ENCODE results near the gene PIGH. TPM values are rescaled to one million over a fixed set of nuclear protein-coding genes. Genes with fewer than 3 reads are reported as not detected.
"Not testable (repeated sequence)": the region's sequence is repeated elsewhere in the genome, so short reads cannot be mapped to it uniquely, and the experiment has no call there.

Gene PIGH, protein sequence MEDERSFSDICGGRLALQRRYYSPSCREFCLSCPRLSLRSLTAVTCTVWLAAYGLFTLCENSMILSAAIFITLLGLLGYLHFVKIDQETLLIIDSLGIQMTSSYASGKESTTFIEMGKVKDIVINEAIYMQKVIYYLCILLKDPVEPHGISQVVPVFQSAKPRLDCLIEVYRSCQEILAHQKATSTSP
- 17.4 and 18.4 TPM in 2 replicates for total RNA-seq (2014; rRNA removed; shearing (Covaris generic))

DNA sequence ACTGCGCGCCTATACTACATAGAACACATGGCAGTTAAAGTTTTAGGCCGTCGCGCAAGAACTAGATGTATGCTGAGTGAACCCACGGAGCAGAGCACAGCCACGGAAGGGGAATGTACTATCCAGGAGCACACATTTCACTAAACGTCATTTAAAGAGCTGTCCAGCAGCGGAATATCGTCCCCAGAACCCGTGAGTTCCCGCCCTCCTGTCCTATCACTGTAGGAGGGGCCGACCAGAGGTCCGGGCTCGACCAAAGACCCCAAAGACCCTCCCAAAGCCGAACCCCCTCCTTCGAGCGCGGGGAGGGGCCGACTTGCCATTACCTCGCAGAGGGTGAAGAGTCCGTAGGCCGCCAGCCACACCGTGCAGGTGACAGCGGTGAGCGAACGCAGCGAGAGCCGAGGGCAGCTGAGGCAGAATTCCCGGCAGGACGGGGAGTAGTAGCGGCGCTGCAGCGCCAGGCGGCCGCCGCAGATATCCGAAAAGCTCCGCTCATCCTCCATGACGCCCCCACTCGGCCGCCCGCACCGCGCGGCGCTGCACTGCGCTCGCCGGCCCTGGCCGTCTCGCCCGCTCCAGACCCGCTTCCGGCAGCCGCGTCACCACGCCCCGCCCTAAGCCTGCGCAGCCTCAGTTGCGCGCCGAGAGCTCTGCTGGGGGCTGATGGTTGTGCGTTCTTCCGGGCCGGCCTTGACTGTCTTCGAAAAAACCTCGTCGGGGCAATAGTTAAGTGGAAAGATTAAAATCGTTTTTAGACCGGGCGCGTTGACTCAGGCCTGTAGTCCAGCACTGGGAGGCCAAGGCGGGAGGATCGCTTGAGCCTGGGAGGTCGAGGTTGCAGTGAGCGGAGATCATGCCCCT, at the start of gene PIGH:
Gene PIGH, minus strand, starts transcription at position 571 of the 864 bp plus-strand sequence. Its CDS starts 65 bp downstream, at position 506.
- peak; percentile 85 to 87 for DNase-seq
- Histone ChIP-seq H3K27me3 (no peaks in the 10 kb centered on the region), H3K9me3 (replicated peaks) (no peaks in the 10 kb centered on the region), H3K4me1 (no peaks in the 10 kb centered on the region; the same call in 1 of the 2 replicates), H3K27ac (peak within 1 kb of the TSS; percentile 13; the same call in 1 of the 2 replicates), H3K4me3 (peak within 1 kb of the TSS; percentile 81), H3K36me3 (no peaks in the 10 kb centered on the region)

DNA sequence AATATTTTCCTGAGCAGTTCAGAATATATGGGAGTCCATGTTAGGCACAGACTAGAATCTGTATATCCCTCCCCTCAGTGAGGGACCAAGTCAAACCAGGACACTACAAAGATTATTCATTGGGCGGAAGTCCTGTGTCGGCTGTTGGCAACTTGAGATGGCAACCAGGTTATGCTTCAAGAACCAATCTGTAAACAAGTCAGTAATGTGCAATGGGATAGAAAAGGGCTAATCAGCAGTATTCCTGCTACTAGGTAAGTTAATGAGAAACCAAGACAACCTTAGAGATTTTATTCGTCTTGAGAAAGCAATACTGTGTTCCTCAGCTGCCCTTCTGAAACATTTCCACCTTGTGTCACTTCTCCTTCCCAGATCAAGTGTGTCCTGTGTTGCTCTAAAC, 46.1 kb upstream of the PIGH start:
- no peaks in the 10 kb centered on the region; the same call in 1 of the 2 replicates for H3K27me3 ChIP-seq
- peaks cover 12% of the 10 kb centered on the region; the same call in 1 of the 2 replicates for H3K36me3 ChIP-seq
- H3K9me3 ChIP-seq (replicated peaks), result no peaks in the 10 kb centered on the region
- H3K4me3 ChIP-seq, result no peak overlapping the region
- H3K4me1 ChIP-seq, result no peaks in the 10 kb centered on the region
- no peak for DNase-seq
- H3K27ac ChIP-seq, result no peak overlapping the region

DNA sequence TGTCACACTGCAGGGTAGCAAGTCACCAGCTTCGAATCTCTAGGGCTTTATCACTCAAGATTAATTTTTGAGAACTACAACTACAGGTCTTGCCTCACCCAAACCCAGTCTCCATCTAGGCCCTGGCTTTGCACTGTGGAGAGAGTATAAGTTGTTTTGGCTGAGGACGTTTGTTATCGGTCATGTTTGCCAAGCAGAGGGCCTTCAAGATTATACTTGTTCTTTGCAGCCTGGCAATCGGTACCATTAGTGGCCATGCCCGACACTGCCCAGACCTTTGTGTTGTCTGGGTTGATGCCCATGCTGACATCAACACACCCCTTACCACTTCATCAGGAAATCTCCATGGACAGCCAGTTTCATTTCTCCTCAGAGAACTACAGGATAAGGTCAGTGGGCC, 45.3 kb upstream of the PIGH start:
- Histone ChIP-seq H3K4me1 (no peaks in the 10 kb centered on the region), H3K9me3 (replicated peaks) (no peaks in the 10 kb centered on the region; the same call in 1 of the 2 replicates), H3K27ac (no peak overlapping the region), H3K36me3 (peaks cover 8% of the 10 kb centered on the region; the same call in 1 of the 2 replicates), H3K4me3 (no peak overlapping the region), H3K27me3 (no peaks in the 10 kb centered on the region; the same call in 1 of the 2 replicates)
- DNase-seq, result no peak

DNA sequence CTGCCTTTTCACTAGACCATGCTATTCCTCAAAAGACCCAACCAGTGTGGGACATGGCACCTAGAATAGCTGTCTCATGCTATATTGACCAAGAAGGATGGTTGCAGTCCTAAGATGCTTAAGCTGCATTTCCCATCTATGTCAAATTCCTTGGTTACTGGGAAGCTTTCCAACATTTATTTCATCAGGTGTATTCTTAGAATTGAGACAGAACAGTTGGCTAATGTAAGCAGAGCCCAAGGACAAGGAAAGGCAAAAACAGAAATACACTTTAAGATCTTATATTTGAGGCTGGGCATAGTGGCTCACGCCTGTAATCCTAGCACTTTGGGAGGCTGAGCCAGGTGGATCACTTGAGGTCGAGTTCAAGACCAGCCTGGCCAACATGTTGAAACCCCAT, 44.4 kb upstream of the PIGH start:
- no peak for DNase-seq
- H3K9me3 ChIP-seq (replicated peaks), result no peaks in the 10 kb centered on the region; the same call in 1 of the 2 replicates
- no peak overlapping the region for H3K4me3 ChIP-seq
- H3K27ac ChIP-seq, result no peak overlapping the region
- no peaks in the 10 kb centered on the region for H3K4me1 ChIP-seq
- H3K27me3 ChIP-seq, result no peaks in the 10 kb centered on the region; the same call in 1 of the 2 replicates
- H3K36me3 ChIP-seq, result peaks cover 3% of the 10 kb centered on the region; the same call in 1 of the 2 replicates

DNA sequence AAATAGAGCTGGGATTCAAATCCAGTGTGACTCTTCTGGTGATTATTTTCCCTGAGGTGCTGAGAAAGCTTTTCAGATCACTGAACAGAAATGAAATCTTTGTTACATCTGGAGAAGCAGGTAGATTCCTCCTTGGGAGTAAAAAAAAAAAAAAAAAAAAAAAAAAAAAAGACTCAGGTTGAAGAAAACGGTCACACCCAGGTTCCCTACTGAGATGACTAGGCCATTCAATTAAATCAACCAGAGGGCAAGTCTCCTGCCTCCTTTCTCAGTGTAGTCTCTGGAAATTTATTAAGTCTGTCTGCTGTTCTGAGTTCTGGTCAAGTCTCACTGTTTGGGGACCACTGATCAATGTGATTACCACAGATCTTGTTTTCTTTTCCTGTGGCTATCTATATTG, 43.6 kb upstream of the PIGH start:
- Histone ChIP-seq H3K27ac (no peak overlapping the region), H3K36me3 (0 out of 2 replicates have a peak, but pooled peaks cover 2% of the 10 kb centered on the region), H3K4me1 (no peaks in the 10 kb centered on the region), H3K4me3 (no peak overlapping the region), H3K9me3 (replicated peaks) (no peaks in the 10 kb centered on the region; the same call in 1 of the 2 replicates), H3K27me3 (no peaks in the 10 kb centered on the region)
- DNase-seq, result no peak

DNA sequence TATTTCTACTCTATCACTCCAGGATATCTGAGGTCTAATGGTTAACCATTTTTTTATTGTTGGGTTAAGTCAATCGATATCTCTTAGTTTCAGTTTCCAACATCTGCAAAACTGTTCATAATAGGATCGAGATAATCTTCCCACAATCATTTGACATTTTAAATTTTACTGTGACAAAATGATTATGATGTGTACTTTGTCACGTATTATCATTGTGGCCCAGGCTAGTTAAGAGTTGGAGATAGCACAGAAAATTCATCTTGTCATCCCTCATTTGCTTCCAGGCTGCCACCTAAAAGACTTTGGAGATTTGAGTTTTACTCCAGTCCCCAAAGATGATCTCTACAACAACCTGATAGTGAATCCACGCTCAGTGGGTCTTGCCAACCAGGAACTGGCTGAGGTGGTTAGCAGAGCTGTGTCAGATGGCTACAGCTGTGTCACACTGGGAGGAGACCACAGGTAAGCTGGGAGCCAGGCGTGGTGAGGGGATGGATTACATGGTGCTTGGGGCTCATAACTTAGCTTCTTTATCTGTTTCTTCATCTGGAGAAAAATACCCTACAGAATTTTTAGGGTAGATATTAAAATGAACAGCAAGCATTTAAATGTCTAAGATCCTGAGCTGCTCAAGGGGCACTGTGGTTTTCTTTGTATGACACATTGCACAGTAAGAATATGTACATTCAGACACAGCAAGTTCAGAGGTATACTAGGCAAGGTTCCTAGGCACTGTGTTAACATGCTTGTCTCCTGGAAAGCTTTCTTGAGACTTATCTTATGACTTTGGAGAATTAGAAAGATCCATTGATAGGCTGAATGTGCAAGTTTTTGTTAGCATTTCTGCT, 42.1 kb upstream of the PIGH start:
- Histone ChIP-seq H3K4me3 (no peak overlapping the region), H3K4me1 (no peaks in the 10 kb centered on the region), H3K27ac (no peak overlapping the region), H3K27me3 (no peaks in the 10 kb centered on the region), H3K36me3 (no peaks in the 10 kb centered on the region), H3K9me3 (replicated peaks) (no peaks in the 10 kb centered on the region; the same call in 1 of the 2 replicates)
- DNase-seq, result no peak

DNA sequence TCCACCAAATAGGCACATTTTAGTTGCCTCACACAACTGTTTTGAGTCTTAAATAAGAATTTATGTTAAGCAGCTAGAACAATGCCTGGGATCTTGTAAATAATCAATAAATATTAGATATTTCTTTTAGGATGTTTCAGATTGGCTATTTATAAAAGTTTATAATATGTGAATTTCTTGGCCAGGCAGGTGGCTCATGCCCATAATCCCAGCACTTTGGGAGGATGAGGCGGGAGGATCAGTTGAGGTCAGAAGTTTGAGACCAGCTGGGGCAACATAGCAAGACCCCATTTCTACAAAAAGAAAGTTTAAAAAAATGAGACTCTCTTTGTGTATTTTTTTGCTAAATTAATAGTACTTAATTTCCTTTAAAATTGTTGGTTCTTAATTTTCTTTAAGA, 41.4 kb upstream of the PIGH start:
- no peaks in the 10 kb centered on the region for H3K36me3 ChIP-seq
- H3K4me1 ChIP-seq, result no peaks in the 10 kb centered on the region
- no peak overlapping the region for H3K4me3 ChIP-seq
- H3K9me3 ChIP-seq (replicated peaks), result no peaks in the 10 kb centered on the region; the same call in 1 of the 2 replicates
- H3K27me3 ChIP-seq, result no peaks in the 10 kb centered on the region
- no peak overlapping the region for H3K27ac ChIP-seq
- no peak for DNase-seq

DNA sequence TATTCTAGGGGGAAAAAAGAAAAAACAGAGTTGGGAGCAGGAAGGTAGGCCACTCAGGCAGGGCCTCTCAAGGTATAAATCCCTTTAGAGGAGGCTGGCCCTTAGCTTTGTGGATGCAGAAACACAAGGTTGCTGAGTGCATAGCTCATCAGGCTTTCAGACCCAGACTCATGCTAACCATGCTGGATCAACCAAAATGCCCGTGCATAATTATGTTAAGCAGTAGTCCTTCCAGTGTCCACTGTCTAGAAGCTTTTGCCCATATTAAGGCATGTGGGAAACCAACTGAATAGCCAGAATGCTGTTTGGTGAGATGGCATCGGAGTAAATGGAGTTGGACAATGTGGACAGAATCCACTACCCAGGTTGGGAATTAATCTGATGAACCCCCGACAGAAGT, 38.6 kb upstream of the PIGH start:
- Histone ChIP-seq H3K4me3 (no peak overlapping the region), H3K4me1 (no peaks in the 10 kb centered on the region), H3K27ac (no peak overlapping the region), H3K36me3 (no peaks in the 10 kb centered on the region), H3K9me3 (replicated peaks) (no peaks in the 10 kb centered on the region; the same call in 1 of the 2 replicates), H3K27me3 (no peaks in the 10 kb centered on the region)
- no peak for DNase-seq

DNA sequence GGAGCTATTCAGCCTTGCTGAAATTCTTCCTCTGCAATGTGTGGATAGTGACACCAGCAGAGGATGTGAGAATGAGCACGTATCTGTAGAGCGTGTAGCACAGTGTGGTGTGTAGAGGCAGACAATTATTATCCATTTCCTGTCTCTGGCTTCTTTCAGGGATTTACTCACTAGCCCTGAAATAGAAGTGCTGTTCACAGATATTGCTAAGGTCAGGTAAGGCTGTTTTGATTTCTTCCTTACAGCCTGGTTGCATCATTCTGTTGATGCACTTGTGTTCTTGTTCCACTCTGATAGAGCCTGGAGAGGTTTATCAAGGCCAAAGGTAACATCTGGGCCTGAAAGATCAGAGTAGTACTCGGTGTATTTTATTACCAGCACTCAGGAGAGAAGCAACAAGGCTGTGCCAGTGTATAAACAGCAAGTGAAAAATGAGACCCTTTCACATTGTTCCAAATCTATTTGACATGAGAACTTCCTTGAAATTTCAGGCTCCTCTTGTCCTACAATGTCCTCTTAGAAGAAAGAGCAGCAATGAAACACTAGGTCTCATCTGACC, 36.4 kb upstream of the PIGH start:
- no peak overlapping the region for H3K4me3 ChIP-seq
- no peaks in the 10 kb centered on the region for H3K4me1 ChIP-seq
- no peak overlapping the region for H3K27ac ChIP-seq
- H3K36me3 ChIP-seq, result no peaks in the 10 kb centered on the region
- no peaks in the 10 kb centered on the region; the same call in 1 of the 2 replicates for H3K9me3 ChIP-seq (replicated peaks)
- no peak for DNase-seq
- H3K27me3 ChIP-seq, result no peaks in the 10 kb centered on the region

DNA sequence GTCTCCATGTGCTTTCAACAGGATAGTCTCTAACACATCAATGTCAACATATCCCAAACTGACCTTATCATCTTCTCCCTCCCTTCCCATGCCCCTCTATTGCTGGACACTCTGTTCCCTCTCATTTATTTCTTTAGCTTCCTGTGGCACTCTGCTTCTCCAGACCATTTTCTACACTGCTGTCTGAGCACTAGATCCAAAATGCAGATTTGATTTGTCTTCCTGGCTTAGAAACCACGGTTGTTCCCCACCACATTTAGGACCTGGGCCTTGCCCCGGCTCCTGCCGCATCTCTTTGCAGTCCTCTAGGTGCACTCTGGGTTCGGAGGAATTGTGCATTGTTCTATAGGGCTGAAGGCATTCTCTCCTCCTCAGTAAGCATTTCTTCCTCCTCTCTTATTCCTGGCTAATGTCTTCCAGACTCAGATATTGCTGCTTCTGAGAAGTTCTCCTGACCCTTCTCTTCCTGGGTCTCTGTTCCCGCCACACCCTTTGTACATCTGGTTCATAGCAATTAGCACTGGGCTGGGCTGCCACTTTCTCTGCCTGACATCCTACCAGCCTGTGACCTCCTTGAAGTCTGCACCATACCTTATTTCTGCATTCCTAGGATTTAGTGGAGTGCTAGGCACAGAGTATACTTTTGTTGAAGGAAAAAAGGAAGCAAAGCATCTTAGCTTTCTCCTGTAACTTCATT, 33.5 kb upstream of the PIGH start:
- Histone ChIP-seq H3K27me3 (no peaks in the 10 kb centered on the region), H3K27ac (no peak overlapping the region), H3K4me1 (no peaks in the 10 kb centered on the region), H3K9me3 (replicated peaks) (no peaks in the 10 kb centered on the region), H3K4me3 (no peak overlapping the region), H3K36me3 (no peaks in the 10 kb centered on the region)
- no peak for DNase-seq

DNA sequence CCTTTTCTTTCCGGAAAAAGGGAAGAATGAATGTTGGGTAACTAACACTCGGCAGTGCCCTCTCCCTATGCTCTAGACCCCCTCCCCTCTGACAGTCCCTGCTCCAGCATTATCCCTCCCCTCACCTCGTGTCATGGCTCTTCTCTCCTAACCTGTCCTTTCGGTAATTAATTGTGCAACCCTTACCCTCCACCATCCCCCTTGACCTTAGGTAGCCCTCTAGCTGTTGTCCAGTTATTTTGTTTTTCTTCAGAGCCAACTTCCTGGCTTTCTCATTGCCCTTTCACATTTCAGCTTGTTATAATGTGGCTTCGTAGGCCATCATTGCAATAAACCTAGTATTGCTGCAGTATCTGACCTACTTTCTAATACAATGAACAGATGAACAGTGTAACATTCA, 30.9 kb upstream of the PIGH start:
- H3K4me1 ChIP-seq, result no peaks in the 10 kb centered on the region
- H3K9me3 ChIP-seq (replicated peaks), result no peaks in the 10 kb centered on the region
- H3K27me3 ChIP-seq, result no peaks in the 10 kb centered on the region
- H3K4me3 ChIP-seq, result no peak overlapping the region
- H3K36me3 ChIP-seq, result no peaks in the 10 kb centered on the region
- no peak for DNase-seq
- no peak overlapping the region for H3K27ac ChIP-seq

DNA sequence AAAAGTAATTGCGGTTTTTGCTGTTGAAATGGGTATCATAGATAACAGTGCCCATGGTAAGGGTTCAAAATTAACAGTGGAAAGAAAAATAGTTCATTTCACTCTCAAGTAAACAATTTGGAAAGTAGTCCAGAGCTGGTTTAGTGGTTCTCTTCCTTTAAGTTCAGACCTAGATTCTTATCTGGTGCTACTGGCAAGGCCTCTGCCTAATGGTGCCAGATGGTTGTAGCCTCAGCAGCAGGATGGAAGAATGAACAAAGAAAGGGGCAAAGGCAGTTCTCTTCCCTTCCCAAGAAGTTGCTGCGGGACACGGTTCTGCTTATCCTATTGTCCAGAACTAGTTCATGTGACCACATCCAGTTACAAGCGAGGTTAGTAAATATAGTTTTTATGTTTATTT, 30.1 kb upstream of the PIGH start:
- H3K4me1 ChIP-seq, result no peaks in the 10 kb centered on the region
- no peak for DNase-seq
- no peak overlapping the region for H3K27ac ChIP-seq
- no peak overlapping the region for H3K4me3 ChIP-seq
- H3K9me3 ChIP-seq (replicated peaks), result no peaks in the 10 kb centered on the region
- no peaks in the 10 kb centered on the region for H3K36me3 ChIP-seq
- no peaks in the 10 kb centered on the region for H3K27me3 ChIP-seq

DNA sequence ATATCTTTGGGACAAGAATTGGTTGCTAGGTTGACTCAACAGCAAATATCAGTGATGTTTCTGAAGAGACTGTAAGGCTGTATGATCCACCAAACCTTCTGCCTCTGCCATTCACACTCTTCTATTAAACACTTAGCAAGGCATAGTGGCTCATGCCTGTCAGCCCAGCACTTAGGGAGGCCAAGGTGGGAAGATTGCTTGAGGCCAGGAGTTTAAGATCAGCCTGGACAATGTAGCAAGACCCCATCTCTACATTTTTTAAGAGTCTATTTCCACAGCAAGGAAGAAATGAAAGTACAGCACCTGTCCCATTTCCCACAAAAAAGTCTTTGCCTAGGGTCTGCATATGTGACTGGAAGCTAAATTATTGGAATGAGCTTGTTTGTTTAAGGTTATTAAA, 27.5 kb upstream of the PIGH start:
- no peaks in the 10 kb centered on the region for H3K27me3 ChIP-seq
- no peaks in the 10 kb centered on the region for H3K9me3 ChIP-seq (replicated peaks)
- H3K36me3 ChIP-seq, result no peaks in the 10 kb centered on the region
- no peak overlapping the region for H3K27ac ChIP-seq
- H3K4me3 ChIP-seq, result no peak overlapping the region
- no peaks in the 10 kb centered on the region for H3K4me1 ChIP-seq
- DNase-seq, result no peak

DNA sequence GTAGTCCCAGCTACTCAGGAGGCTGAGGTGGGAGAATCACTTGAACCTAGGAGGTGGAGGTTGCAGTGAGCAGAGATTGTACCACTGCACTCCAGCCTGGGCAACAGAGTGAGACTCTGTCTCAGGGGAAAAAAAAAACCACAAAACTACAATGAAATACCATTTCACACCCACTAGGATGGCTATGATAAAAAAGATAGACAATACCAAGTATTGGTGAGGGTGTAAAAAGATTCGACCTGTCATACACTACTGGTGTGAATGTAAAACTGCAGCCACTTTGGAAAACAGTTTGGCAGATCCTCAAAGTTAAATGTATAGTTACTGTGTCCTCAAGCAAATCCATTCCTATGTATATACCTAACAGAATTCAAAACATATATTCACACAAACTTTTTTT, 26.1 kb upstream of the PIGH start:
- H3K27ac ChIP-seq; H3K4me3 ChIP-seq; H3K27me3 ChIP-seq; H3K36me3 ChIP-seq; H3K4me1 ChIP-seq; H3K9me3 ChIP-seq (replicated peaks); DNase-seq: not testable (repeated sequence)
